OCI-LY3 (cell line): Measurements from ENCODE around the gene CTRL.

Experiments
- EZH2phosphoT487 ChIP-seq: fragments of 200-600 bp; shearing (Covaris generic); IDR thresholded peaks from 2 replicates; pipeline ENCODE4 v1.6.1; 2018; ENCODE audit warnings: antibody characterized with exemption, mixed run types, low read depth
- TF ChIP-seq, protein P1 (sequence below): fragments of 200-600, 300-600 bp; sonication (generic); IDR thresholded peaks from 2 replicates; pipeline ENCODE4 v1.5.1; 2014; ENCODE audit warnings: antibody characterized with exemption, low read length, low read depth

GRCh38 chr16:67888331-67888730 is 43.3 kb downstream of the CTRL start:
- TF ChIP-seq, protein P1, sequence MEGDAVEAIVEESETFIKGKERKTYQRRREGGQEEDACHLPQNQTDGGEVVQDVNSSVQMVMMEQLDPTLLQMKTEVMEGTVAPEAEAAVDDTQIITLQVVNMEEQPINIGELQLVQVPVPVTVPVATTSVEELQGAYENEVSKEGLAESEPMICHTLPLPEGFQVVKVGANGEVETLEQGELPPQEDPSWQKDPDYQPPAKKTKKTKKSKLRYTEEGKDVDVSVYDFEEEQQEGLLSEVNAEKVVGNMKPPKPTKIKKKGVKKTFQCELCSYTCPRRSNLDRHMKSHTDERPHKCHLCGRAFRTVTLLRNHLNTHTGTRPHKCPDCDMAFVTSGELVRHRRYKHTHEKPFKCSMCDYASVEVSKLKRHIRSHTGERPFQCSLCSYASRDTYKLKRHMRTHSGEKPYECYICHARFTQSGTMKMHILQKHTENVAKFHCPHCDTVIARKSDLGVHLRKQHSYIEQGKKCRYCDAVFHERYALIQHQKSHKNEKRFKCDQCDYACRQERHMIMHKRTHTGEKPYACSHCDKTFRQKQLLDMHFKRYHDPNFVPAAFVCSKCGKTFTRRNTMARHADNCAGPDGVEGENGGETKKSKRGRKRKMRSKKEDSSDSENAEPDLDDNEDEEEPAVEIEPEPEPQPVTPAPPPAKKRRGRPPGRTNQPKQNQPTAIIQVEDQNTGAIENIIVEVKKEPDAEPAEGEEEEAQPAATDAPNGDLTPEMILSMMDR: no peak
- TF ChIP-seq EZH2phosphoT487: no peak
